Sigmoid colon (tissue), 4 donors: ENCODE data around the gene SMOC2.

Source experiments
- CTCF ChIP-seq, 4 experiments: fragments of 450-650 bp in 3 of 4; fragments of 200-600 bp in 1 of 4; IDR thresholded peaks; one replicate each; pipeline ENCODE4 v1.5.1; 2016 to 2019; ENCODE audit warnings: antibody characterized with exemption in 4 of 4, mild to moderate bottlenecking in 3 of 4, moderate library complexity in 2 of 4
- EP300 ChIP-seq, 4 donors: sonication (generic); formaldehyde crosslinking; IDR thresholded peaks; one replicate each; pipeline ENCODE4 v1.6.1; 2017; ENCODE audit warnings: antibody characterized with exemption in 4 of 4
- POLR2A ChIP-seq, 2 donors: fragments of 450-650 bp; IDR thresholded peaks; one replicate each; pipeline ENCODE4 v1.6.1; 2016; ENCODE audit warnings: antibody characterized with exemption in 2 of 2, mild to moderate bottlenecking in 2 of 2, moderate library complexity in 2 of 2
- POLR2AphosphoS5 ChIP-seq, 4 donors: sonication (generic); formaldehyde crosslinking; IDR thresholded peaks; one replicate each; pipeline ENCODE4 v1.6.1; 2017; ENCODE audit warnings: antibody characterized with exemption in 4 of 4

GRCh38 chr6:168640768-168641167 is 199.8 kb downstream of the SMOC2 start:
- no peak for TF ChIP-seq EP300 (IDR thresholded peaks at IDR 0.05)
- TF ChIP-seq CTCF (IDR thresholded peaks at IDR 0.05) = no peak
- no peak for TF ChIP-seq POLR2A (IDR thresholded peaks at IDR 0.05)
- peak in 2 of 4 donors; percentile 24 to 33 for TF ChIP-seq POLR2AphosphoS5 (IDR thresholded peaks at IDR 0.05)
